Stimulated activated CD8-positive, alpha-beta memory T cell treated with anti-CD3 and anti-CD28 coated beads, Interleukin-12 subunit alpha, Interleukin-12 subunit beta, amount 100 ng/mL, for 1 hour (primary cell): ENCODE data around the gene PTGER2.

Experiments used
- DNase-seq: peaks from one replicate; pipeline ENCODE4 v3.0.0-alpha.2; 2020; ENCODE audit warnings: low read depth

The PTGER2 gene

GRCh38 chr14:52305014-52305413 is 9.1 kb upstream of the PTGER2 start:
- no peak for DNase-seq

- no peak for DNase-seq
Measured at GRCh38 chr14:52307376-52307775, 6.7 kb upstream of the PTGER2 start.

- no peak for DNase-seq
Measured at GRCh38 chr14:52307905-52308304, 6.2 kb upstream of the PTGER2 start.

GRCh38 chr14:52310541-52310940 is 3.6 kb upstream of the PTGER2 start:
- no peak for DNase-seq

GRCh38 chr14:52312931-52313355 is 1.2 kb upstream of the PTGER2 start:
- no peak for DNase-seq

- DNase-seq, result no peak
Measured at GRCh38 chr14:52313462-52313861, 650 bp upstream of the PTGER2 start.

- DNase-seq, result peak; percentile 13
Measured at GRCh38 chr14:52314595-52315354, 663 bp downstream of the PTGER2 start.

- peak; percentile 8 for DNase-seq
Measured at GRCh38 chr14:52315355-52315718, 1.2 kb downstream of the PTGER2 start.

- no peak for DNase-seq
Measured at GRCh38 chr14:52318062-52318461, 4.0 kb downstream of the PTGER2 start.

- no peak for DNase-seq
Measured at GRCh38 chr14:52318826-52319645, 4.9 kb downstream of the PTGER2 start.

- no peak for DNase-seq
Measured at GRCh38 chr14:52319919-52320318, 5.8 kb downstream of the PTGER2 start.

- no peak for DNase-seq
Measured at GRCh38 chr14:52325126-52325525, 11.0 kb downstream of the PTGER2 start.

- DNase-seq, result no peak
Measured at GRCh38 chr14:52325630-52326029, 11.5 kb downstream of the PTGER2 start.

- DNase-seq, result no peak
Measured at GRCh38 chr14:52327374-52328226, 13.5 kb downstream of the PTGER2 start.

GRCh38 chr14:52328276-52328675 is 14.2 kb downstream of the PTGER2 start:
- no peak for DNase-seq

- DNase-seq, result no peak
Measured at GRCh38 chr14:52329678-52330369, 15.7 kb downstream of the PTGER2 start.

GRCh38 chr14:52332269-52332668 is 18.2 kb downstream of the PTGER2 start:
- DNase-seq, result no peak

- no peak for DNase-seq
Measured at GRCh38 chr14:52333108-52333507, 19.0 kb downstream of the PTGER2 start.

- DNase-seq, result no peak
Measured at GRCh38 chr14:52333823-52334657, 19.9 kb downstream of the PTGER2 start.

GRCh38 chr14:52336241-52336640 is 22.1 kb downstream of the PTGER2 start:
- DNase-seq, result no peak
